VCaP (cell line): ENCODE results near the gene WWOX.

ENCODE experiments used
- H3K27ac ChIP-seq: fragments of 450-650 bp; 2 replicates; pipeline ENCODE4 v1.5.1; 2017
- CTCF ChIP-seq: fragments of 450-650 bp; conservative IDR thresholded peaks from 2 replicates; pipeline ENCODE4 v1.5.1; 2017; ENCODE audit warnings: mild to moderate bottlenecking, moderate library complexity

WWOX gene

GRCh38 chr16:78673884-78674283, 574.4 kb downstream of the WWOX start:
- H3K27ac ChIP-seq, result 0 out of 2 replicates have a peak overlapping the region, but pooled peaks have one; percentile 9
- TF ChIP-seq CTCF, result no peak

GRCh38 chr16:78675312-78675711, 575.9 kb downstream of the WWOX start:
- no peak overlapping the region for H3K27ac ChIP-seq

GRCh38 chr16:78675951-78676792, 576.7 kb downstream of the WWOX start:
- H3K27ac ChIP-seq, result no peak overlapping the region
- no peak for TF ChIP-seq CTCF

More at GRCh38 chr16:78675312-78675711, 575.9 kb downstream of the WWOX start:
- no peak for TF ChIP-seq CTCF

GRCh38 chr16:78677181-78677731, 577.8 kb downstream of the WWOX start:
- no peak overlapping the region for H3K27ac ChIP-seq
- no peak for TF ChIP-seq CTCF

- H3K27ac ChIP-seq, result no peak overlapping the region
- TF ChIP-seq CTCF, result no peak
Measured at GRCh38 chr16:78679546-78679945, 580.1 kb downstream of the WWOX start.

GRCh38 chr16:78681743-78682142, 582.3 kb downstream of the WWOX start:
- TF ChIP-seq CTCF, result no peak
- no peak overlapping the region for H3K27ac ChIP-seq

GRCh38 chr16:78684030-78684611, 584.7 kb downstream of the WWOX start:
- H3K27ac ChIP-seq, result no peak overlapping the region

More at GRCh38 chr16:78684030-78684611, 584.7 kb downstream of the WWOX start:
- no peak for TF ChIP-seq CTCF
